GM21423 (cell line): ENCODE measurements around the gene SPSB1.
"Not testable (repeated sequence)": the region's sequence is repeated elsewhere in the genome, so short reads cannot be mapped to it uniquely, and the experiment has no call there.

Experiments
- ATAC-seq: cut with Tn5 transposase; IDR thresholded peaks from one replicate; pipeline ENCODE4 v1.9.1; 2021; ENCODE audit warnings: mild to moderate bottlenecking, moderate library complexity; ENCODE audit not compliant: unreplicated experiment

The SPSB1 gene

DNA sequence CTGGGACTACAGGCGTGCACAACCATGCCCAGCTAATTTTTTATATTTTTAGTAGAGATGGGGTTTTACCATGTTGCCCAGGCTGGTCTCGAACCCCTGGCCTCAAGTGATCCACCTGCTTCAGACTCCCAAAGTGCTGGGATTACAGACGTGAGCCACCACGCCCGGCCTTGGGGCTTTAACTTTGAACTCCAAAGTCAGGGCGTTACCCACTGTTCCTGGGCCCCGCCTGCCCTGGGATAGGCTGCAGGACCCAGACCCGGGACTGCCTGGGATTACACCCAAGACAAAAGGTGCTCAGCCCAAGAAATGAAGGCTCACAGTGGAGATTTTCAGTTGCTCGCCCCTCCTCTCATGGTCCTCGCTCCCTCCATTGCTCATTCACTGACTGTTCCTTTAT is 92.7 kb downstream of the SPSB1 start:
- not testable (repeated sequence) for ATAC-seq

DNA sequence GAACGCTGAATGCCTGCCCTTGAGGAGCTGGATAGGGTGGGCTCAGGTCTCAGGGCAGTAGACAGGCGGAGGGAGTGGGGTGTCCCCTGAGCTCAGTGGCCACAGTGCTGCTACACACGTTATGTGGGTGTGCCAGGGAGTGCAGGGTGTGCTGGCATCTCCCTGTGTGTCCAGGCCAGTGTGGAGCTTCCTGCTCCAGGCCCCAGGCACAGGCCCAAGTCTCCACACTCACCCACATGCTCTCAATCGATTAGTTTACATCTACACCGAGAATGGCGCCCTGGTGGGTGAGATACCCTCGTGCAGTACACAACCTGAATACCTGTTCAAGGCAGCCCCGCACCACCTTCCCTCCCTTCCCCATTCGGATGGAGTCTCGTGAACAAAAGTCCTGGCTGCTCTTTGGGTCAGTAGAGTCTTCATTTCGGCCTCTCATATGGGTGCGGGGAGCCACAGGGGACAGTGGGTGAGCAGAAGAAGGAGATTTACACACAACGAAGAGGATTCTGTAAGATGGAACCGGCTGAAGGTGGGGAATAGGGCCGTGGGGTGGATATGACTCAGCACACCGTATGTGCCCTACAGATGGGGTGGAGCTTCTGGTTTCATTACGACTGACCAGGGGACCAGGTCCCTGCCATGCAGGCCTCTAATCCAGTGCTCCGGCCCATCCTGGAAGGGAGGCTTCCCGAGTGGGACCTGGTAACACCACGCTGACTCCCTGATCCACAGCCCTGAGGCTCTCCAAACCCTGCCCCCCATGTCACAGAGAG is 93.3 kb downstream of the SPSB1 start:
- no peak for ATAC-seq

DNA sequence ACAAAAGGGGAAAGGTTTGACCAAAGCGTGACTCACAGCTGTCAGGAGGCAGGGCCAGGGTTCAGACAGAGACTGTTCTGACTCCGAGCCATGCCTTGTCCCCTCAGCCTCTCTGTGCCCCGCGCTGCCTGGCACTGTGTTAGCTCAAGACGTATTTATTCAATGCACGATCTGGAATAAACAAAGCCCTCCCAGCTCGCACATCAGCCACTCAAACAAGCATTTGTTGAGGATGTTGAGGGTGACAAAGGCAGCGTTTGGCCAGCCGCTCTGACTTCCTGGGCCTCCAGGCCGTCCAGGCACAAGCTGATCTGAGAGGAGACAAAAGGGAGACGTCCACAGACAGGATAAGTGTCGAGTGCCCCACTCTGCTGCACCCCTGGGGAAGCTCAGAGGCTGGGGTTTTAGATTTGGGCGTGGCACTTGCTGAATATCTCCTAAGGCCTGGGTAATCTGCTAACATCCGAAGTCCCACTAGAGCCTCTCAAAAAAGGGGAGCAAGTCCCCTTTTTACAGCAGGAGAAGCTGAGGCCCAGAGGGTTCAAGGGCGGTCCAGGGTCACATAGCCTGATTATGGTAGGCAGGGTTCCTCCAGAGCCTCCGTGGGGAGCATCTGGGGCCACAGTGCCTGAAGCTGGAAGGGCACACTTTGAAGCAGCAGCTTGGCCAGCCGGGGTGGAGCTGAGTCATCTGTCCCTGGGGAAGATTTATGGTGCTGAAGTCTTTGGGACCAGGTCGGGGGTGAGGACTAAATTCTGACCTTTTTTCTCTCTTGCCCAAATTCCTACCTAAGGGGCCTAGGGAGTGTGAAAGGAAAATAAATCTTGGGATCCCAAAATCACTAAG is 95.9 kb downstream of the SPSB1 start:
- ATAC-seq: no peak

DNA sequence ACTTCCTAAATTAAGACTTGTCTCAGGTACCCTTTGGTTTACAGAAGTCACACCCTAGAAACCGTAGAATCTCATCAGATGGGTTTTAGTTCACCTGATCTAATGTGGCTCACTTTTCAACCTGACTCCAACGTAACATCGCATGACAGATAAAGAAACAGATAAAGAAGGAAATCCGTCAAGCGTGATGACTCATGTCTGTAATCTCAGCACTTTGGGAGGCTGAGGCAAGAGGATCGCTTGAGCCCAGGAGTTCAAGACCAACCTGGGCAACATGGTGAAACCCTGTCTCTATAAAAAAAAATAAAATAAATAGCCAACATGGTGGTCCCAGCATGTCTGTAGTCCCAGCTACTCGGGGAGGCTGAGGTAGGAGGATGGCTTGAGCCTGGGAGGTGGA is 97.3 kb downstream of the SPSB1 start:
- ATAC-seq: no peak

DNA sequence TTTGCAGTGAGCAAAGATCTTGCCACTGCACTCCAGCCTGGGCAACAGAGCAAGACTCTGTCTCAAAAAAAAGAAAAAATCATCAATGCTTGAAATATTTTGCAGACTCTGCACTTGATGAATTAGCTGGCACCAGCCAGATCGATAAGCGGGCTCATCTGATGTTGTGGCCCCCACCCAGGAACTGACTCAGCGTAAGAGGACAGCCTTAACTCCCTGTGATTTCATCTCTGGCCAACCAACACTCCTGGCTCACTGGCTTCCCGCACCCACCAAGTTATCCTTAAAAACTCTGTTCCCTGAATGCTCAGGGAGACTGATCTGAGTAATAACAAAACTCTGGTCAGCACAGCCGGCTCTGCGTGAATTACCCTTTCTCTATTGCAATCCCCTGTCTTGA is 98.9 kb downstream of the SPSB1 start:
- ATAC-seq: no peak

DNA sequence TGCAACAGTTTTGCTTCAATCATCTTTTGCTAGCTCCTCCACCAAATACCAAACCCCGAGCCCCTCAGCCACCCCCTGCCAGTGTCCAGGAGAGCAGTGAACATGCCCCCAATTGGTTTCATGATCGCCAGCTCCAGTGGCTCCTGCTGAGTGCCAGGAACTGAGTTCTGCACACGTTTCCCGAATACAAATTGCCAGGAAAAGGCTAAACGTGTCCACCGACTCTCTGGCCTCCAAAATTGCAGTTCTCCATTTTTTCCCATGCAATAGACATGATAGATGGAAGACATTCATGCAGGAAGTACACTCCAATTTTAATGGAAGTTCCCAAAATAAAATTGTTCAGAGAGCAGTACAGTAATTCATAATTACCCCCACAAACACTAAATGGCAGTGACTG is 101.3 kb downstream of the SPSB1 start:
- ATAC-seq: no peak

DNA sequence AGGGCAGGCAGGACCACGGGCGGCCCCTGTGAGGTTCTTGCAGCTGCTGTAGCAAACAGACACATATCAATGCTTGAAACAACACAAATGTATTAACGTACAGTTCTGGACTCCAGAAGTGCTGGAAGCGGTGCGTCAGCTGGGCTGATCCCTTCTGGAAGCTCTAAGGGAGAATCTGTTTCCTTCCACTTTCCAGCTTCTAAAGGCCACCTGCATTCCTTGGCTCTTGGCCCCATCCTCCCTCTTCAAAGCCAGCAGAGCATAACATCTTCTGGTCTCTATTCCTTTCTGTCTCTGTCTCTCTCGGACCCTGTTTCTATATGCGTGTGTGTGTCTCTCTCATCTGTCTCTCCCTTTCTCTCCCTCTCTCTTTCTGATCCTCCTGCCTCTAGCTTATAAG is 102.3 kb downstream of the SPSB1 start:
- ATAC-seq: no peak

DNA sequence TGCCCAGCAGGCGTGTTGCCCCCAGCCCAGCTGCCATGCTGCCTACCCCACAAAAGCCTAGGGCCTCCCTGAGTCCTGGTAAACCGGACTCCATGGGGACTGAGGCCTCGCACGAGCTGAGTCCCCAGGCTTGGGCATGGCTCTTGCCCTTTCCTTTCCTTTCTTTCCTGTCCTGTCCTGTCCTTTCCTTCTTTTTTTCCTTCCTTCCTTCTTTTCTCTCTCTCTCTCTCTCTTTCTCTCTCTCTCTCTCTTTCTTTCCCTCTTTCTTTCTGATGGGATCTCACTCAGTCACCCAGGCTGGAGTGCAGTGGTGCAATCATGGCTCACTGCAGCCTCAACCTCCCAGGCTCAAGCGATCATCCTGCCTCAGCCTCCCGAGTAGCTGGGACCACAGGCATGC is 104.4 kb downstream of the SPSB1 start:
- no peak for ATAC-seq

DNA sequence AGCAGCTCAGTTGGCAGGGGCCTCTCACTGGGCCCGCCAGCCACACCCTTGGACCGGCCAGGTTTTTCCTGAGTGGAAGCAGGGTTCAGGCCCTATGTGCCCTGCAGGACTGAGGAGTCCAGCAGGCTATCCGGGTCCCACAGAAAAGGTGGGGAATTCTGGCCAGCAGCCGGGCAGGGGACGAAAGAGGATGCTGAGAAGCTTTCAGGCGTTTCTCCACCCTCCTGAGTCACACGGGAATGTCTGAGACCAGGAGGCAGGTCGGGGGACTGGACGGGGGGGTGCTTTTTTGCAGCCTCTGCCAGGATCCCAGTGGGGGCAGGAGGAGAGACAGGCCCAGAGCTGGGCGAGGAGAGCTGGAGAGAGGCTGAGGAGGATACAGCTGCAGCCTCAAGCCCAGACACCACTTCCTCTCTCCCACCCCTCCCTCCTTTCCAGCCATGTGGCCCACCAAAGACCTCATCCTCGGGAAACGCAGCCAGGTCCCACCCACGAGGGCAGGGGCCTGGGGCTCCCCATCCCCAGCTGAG is 105.4 kb downstream of the SPSB1 start:
- ATAC-seq: no peak

DNA sequence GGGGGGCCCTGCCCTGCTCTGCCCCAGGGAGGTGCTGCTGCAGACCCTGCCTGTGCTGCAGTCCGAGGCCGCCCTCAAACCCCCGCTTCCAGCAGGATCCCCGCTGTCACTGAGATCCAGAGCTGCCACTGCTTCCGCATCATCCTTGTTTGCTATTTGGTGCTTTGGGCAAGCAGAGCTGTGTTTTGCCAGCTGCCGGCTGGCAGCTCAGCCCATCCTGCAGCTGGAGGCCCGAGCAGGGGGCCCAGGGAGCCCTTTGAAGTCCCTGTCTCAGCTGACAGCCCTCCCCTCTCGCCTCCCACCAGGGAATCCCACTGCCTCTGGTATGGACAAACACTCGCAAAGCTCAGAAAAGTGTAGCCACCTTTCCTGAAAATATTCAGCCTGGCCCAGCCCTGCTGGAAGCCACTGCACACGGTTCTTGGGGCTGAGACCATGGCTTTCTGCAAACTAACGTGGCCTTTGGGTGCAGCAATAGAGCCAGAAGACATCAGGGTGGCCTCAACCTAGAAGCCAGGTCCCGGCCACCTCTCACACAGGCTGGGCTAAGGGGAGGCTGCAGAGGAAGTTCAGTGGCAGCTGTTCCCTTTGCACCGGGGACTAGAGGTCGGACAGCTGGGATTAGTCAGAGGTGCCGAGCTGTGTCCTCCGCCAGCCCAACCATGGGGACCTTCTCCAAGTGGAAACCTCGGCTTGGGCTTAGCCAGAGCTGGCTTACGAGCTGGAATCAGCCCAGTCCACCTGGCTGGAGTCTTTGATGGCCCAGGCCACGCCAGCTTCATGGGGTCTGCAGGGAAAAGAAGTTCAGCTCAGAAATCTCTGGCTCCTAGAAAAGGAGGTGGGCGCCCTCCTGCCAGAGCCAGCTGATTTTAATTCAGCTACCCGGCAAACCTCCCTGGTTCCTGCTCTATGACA is 107.1 kb downstream of the SPSB1 start:
- no peak for ATAC-seq

DNA sequence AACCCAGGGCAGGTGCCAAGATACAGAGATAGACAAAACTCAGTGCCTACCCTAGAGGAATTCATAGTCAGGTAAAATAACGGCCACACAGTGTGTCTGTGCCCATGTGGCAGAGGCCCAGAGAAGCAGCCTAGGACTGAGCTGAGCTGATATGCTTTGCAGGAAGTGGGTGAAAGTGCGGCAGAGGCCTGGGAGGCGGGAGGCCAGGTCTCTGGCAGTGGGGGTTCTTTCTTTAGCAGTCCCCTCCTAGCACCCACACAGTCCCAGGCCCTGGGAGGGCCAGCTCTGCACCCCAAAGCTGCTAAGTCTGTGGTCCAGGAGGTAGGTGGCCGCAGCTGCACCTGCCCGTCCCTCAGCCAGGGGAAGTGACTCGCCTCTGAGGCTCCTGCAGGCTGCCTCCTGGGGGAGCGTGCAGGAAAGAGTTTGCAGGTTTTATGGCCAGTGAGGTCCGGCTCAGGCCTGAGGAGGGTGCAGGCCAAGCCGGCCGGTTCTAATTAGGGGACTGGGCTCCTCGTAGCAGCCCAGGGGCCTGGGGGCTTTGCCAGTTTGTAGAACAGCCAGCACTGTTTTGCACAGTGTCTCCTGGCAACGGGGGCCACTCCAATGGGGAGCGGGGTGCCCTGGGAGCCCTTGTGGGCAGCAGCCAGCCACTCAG is 107.9 kb downstream of the SPSB1 start:
- no peak for ATAC-seq

DNA sequence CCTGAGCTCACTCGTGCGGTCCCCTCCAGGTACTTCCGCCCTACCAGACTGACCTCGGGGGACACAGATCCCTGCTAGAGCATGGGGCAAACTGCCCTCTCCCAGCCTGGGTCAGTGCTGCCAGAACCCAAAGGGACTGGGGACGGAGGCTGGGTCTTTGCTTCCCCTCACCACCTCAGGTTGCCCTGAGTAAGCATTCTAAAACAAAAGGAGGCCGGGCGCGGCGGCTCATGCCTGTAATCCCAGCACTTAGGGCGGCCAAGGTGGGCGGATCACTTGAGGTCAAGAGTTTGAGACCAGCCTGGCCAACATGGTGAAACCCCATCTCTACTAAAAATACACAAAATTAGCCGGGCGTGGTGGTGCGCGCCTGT is 108.4 kb downstream of the SPSB1 start:
- no peak for ATAC-seq

DNA sequence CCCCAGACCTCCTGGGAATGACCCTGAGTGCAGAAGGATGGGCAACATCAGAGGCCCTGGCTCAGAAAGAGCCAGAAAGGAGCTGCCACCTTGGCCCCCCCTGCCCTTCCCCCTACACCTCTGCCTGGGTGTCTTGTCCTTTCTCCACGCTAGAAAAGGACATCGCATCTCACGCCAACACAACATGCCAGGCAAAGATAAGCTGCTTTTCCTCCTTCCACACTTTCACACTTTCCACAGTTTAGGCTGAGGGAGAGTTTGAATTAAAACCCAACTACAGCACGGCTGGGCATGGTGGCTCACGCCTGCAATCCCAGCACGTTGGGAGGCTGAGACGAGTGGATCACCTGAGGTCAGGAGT is 109.5 kb downstream of the SPSB1 start:
- ATAC-seq: no peak

DNA sequence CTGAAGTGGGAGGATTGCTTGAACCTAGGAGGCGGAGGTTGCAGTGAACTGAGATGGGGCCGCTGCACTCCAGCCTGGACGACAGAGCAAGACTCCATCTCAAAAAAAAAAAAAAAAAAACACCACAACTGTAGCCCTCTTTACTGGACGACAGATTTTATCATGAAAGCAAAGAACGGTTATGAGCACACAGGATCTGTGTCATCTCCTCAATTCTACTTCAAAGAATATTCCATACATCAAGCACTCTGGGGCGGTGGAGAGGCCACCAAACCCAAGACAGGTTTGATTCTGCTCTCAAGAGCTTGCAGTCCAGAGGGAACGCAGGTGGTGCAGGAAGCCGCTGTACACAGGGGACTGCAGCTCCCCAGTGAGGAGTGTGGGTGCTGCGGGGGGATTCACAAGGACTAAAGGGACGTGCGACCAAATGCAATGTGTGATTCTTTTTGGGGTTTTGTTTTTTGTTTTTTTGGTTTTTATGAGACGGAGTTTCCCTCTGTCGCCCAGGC is 110.1 kb downstream of the SPSB1 start:
- no peak for ATAC-seq

DNA sequence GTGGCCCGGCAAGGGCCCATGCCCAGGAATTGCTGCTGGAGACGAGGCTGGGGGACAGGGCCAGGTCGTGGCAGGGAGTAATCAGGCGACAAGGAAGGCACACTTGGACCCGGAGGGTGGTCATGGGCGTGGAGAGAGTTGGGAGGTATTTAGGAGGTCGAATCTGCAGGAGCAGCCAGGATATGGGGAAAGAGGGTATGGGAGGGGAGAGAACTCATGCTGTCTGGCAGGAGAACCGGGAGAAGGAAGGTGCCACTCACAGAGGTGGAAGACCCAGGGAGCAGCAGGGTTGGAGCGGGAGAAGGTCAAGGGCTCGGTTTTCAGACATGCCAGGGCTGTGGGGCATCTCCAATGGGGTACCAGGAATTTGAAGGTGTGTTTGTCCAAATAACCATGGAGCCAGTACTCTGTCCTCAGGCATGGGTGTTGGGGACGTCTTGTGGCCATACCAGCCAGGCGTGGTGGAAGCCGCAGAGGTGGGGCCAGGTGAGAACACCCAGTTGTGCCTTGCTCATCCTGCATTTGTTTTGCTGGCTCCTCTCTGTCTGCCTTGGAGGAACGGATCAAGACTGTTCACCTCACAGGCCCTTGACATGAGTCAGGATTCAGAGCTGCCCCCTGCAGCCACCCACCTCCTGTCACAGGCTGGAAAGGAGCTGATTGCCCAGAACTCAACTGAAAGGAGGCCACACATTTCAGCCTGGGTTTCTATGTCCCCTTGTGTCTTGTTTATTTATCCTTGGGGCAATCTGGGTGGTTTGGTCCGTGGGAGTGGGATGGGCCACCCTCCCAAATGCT is 111.6 kb downstream of the SPSB1 start:
- ATAC-seq: no peak

DNA sequence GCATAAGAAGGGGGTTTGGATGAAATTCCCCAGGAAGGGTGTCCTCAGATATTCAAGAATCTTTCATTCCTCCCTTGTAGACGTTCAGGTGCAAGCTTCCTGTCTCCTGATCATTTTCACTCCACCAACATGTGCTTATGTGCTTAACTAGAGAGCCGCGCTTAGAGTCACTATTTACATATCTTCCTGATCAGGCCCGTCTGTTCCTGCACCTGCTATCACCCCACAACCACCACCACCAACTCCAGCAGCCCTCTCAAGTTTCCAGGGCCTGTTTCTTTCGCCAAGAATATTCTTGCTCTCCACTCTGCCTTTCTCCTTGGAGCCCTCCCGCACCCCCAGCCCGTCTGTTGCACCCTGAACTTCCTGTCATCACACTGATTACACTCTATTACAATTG is 113.4 kb downstream of the SPSB1 start:
- no peak for ATAC-seq

DNA sequence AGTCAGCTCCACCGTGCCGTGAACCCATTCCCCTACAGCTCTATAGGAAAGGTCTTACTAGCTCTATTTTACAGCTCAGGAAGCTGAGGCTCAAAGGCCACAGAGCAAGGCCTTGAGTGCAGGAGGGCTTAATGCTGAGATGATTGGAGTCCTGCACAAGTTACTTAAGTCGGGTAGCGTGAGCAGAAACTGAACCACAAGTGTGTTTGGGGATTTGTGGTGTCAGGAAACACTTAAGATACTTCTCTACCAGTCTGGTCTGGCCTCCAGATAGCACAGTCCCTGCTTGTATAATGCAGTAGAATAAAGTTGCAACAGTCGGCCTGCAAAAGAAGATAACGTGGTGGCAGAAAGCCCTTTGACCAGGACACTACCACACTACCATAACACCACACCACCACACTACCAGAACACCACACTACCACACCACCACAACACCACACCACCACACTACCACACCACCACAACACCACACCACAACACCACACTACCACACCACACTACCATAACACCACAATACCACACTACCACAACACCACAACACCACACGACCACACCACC is 118.1 kb downstream of the SPSB1 start:
- ATAC-seq: no peak

DNA sequence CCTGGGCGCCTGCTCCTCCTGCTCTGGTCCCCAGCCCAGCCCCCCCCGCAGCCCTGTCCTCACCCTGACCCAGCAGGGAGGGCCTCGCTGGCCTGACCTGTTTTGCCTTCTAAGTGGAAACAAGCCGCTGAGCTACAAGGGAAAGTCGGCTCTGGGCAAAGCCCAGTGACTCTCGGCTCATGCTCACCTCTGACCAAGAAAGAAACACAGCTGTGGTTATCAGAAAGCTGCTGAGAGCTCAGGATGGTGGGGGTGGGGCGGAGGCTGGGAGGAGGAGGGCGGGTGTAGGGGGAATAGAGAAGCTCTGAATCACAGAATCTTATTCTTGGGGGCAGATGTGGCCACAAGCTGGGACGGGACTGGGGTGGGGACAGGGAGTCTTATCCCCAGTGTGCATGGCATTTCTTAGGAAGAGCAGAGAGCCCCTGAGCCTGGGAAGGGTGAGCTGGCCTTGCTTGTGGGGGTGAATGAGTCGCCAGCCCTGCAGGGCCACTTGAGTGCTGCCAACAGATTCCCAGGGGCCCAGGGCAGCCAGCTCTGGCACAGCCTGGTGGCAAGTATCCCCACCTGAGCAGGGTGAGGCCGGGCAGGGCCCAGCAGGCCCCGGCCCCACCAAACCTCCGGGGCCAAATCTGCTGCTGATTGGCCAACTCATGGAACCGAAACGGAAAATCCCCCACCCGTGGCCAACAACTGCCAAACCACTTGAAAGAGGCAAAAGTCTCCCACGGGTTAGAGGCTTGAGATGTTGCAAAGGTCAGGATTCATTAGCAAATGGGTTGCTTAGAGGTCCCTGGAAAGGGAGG is 120.6 kb downstream of the SPSB1 start:
- peak; percentile 59 for ATAC-seq

DNA sequence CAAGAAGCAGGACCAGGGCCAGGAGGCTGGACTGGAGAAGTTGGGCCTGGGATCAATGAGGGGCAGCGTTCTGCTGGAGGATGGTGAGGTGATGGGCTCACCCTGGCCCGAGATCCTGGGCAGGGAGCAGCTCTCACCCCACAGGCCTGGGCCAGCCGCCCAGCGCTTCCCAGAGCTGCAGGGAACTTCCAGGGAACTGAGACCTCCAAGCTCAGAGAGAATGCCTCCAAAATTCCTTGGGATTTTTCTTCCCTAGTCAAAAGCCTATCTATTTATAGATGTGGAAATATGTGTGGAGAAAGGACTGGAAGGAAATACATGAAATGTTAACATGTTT is 121.2 kb downstream of the SPSB1 start:
- peak; percentile 18 for ATAC-seq
